Measurements from ENCODE around the gene DYRK3.

GRCh38 chr1:206636671-206637070 is 1.3 kb downstream of the DYRK3 start:
- TF ChIP-seq POLR2A (IDR thresholded peaks at IDR 0.05; ENCODE audit: low read length) (no peak), GATA1 (IDR thresholded peaks at IDR 0.05; ENCODE audit: low read depth, low read length) (no peak)
